WI38 (cell line): ENCODE data around the gene RPS6KA2.
"Not testable (repeated sequence)": the region's sequence is repeated elsewhere in the genome, so short reads cannot be mapped to it uniquely, and the experiment has no call there.

Experiments used
- H3K4me3 ChIP-seq: 2 replicates; pipeline ENCODE4 v1.5.1; 2011; ENCODE audit warnings: low read depth, mild to moderate bottlenecking, control low read depth, low read length
- CTCF ChIP-seq: IDR thresholded peaks from 2 replicates; pipeline ENCODE4 v1.5.1; 2012; ENCODE audit warnings: low read depth, mild to moderate bottlenecking, control low read depth, low read length

Gene RPS6KA2

GRCh38 chr6:166584155-166584554, 42.9 kb downstream of the RPS6KA2 start:
- no peak for TF ChIP-seq CTCF
- H3K4me3 ChIP-seq, result no peak overlapping the region

GRCh38 chr6:166583230-166583965, 43.7 kb downstream of the RPS6KA2 start:
- TF ChIP-seq CTCF, result no peak
- no peak overlapping the region for H3K4me3 ChIP-seq

- no peak for TF ChIP-seq CTCF
- H3K4me3 ChIP-seq, result no peak overlapping the region
Observed at GRCh38 chr6:166582258-166582657, 44.8 kb downstream of the RPS6KA2 start.

GRCh38 chr6:166581801-166582200, 45.2 kb downstream of the RPS6KA2 start:
- H3K4me3 ChIP-seq, result not testable (repeated sequence)

- no peak overlapping the region for H3K4me3 ChIP-seq
- TF ChIP-seq CTCF, result no peak
Observed at GRCh38 chr6:166581091-166581511, 46.0 kb downstream of the RPS6KA2 start.

- no peak for TF ChIP-seq CTCF
- no peak overlapping the region for H3K4me3 ChIP-seq
Observed at GRCh38 chr6:166580076-166581050, 46.7 kb downstream of the RPS6KA2 start.

GRCh38 chr6:166579237-166579850, 47.7 kb downstream of the RPS6KA2 start:
- TF ChIP-seq CTCF, result no peak

More at GRCh38 chr6:166579237-166579850, 47.7 kb downstream of the RPS6KA2 start:
- H3K4me3 ChIP-seq, result no peak overlapping the region
